Esophagus squamous epithelium (tissue), 4 donors: ENCODE data around the gene PLA2G3.

Source experiments
- POLR2A ChIP-seq, 4 donors: fragments of 450-650 bp; IDR thresholded peaks; one replicate each; pipeline ENCODE4 v1.6.1; 2017; ENCODE audit warnings: antibody characterized with exemption in 4 of 4, mild to moderate bottlenecking in 4 of 4, moderate library complexity in 3 of 4
- TF ChIP-seq, protein P1 (sequence below), 6 experiments: fragments of 450-650 bp in 4 of 6; fragments of 200-600 bp in 2 of 6; sonication (generic) in 2 of 6; IDR thresholded peaks; one replicate each; pipeline ENCODE4 v1.5.1; 2016 to 2019; ENCODE audit warnings: antibody characterized with exemption in 6 of 6, mild to moderate bottlenecking in 4 of 6, moderate library complexity in 4 of 6

DNA sequence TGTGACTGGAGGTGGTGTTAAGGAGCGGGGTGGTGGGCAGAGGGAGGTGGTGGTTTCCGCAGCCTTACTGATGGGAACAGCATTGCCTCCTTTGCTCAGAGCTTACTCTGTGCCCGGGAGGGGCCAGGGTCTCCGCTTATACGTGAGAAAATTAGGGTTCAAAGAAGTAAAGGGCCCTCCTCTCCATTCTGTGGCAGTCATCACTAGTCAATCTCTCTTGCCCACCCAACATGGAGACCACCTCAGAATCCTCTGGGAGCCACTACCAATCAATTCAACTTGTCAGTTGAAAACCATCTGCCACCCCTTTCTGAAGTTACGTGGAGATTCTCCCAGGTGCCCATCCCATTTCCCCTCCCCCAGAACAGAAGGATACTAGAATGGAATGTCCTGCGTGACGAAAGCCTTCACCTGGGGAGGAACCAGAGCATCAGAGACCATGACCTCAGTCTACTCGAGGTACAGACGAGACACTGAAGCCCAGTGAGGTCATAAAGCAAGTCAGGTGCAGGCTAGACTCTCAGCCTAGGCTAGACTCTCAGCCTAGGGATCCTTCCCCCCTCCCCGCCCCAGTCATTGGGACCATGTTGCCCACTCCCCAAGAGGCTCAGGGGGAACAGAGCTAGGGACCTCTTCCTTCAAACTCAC lies 34.9 kb downstream of the PLA2G3 start:
- TF ChIP-seq, protein P1, sequence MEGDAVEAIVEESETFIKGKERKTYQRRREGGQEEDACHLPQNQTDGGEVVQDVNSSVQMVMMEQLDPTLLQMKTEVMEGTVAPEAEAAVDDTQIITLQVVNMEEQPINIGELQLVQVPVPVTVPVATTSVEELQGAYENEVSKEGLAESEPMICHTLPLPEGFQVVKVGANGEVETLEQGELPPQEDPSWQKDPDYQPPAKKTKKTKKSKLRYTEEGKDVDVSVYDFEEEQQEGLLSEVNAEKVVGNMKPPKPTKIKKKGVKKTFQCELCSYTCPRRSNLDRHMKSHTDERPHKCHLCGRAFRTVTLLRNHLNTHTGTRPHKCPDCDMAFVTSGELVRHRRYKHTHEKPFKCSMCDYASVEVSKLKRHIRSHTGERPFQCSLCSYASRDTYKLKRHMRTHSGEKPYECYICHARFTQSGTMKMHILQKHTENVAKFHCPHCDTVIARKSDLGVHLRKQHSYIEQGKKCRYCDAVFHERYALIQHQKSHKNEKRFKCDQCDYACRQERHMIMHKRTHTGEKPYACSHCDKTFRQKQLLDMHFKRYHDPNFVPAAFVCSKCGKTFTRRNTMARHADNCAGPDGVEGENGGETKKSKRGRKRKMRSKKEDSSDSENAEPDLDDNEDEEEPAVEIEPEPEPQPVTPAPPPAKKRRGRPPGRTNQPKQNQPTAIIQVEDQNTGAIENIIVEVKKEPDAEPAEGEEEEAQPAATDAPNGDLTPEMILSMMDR (IDR thresholded peaks at IDR 0.05), result no peak
- no peak for TF ChIP-seq POLR2A (IDR thresholded peaks at IDR 0.05)
